Measurements from ENCODE around the gene CAPG.

CAPG gene

GRCh38 chr2:85455552-85456090 is 45.5 kb upstream of the CAPG start:
- no peak for DNase-seq (ENCODE audit: low read depth)
- no peak for TF ChIP-seq CTCF (IDR thresholded peaks at IDR 0.05; ENCODE audit: low read depth, low read length, missing control alignments)
- in situ Hi-C loops (cut with HindIII; ENCODE audit: low sequenced_read_pairs): no loop called here

DNA sequence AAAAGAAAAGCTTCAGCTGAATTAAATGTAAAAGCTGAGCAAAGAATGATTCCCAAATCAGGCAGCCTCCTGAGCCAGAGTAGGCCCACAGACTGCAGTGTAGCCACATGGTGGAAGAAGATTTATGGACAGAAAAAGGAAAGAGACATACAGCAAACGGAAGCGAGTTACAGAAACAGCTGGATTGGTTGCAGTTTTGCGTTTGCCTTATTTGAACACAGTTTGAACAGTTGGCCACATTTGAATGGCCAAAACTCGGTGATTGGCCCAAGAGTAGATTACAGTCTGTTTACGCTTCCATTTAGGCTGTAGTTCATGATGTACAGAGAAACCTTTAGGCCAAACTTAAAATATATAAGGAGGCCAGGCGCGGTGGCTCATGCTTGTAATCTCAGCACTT is 43.4 kb upstream of the CAPG start:
- no peak for DNase-seq (ENCODE audit: low read depth)
- H3K4me3 ChIP-seq (ENCODE audit: low read depth, low read length): no peak overlapping the region
- TF ChIP-seq CTCF (IDR thresholded peaks at IDR 0.05; ENCODE audit: low read depth, low read length, missing control alignments): no peak
- in situ Hi-C loops (cut with HindIII; ENCODE audit: low sequenced_read_pairs): no loop called here

More at GRCh38 chr2:85455552-85456090, 45.5 kb upstream of the CAPG start:
- H3K4me3 ChIP-seq (ENCODE audit: low read depth, low read length): no peak overlapping the region

DNA sequence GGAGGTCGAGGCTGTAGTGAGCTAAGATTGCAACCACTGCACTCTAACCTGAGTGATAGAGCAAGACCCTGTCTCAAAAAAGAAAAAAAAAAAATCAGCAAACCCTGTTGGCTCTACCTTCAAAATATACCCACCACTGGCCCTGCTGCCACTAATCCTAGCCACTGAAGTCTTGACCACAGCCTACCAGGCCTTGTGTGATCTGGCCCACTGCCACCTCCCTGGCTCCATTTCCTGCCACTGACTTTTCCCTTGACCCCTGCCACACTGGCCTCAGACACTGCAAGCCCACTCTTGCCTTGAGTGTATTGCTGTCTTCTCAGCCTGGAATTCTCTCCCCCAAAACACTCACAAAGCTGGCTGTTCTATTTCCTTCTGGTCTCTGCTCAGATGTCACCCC is 42.1 kb upstream of the CAPG start:
- no peak for DNase-seq (ENCODE audit: low read depth)
- in situ Hi-C loops (cut with HindIII; ENCODE audit: low sequenced_read_pairs): no loop called here
- TF ChIP-seq CTCF (IDR thresholded peaks at IDR 0.05; ENCODE audit: low read depth, low read length, missing control alignments): no peak
- H3K4me3 ChIP-seq (ENCODE audit: low read depth, low read length): no peak overlapping the region

DNA sequence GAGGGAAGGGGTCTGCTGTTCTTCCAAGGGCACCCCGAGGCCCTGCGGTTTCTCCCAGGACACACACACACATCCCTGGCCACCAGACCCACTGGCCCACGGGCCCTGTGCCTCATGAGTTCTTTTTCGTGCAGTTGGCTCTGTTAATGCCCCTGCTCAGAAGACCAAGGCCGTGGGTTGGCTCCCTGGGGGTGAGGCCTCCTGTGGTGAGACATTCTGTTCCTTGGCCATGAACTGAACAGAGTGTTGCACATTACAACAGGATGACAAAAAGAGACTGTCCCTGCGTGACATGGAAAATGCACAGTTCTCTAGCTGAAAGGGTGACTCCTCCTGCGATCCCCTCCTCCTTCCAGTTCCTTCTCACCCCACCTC is 39.0 kb upstream of the CAPG start:
- in situ Hi-C loops (cut with HindIII; ENCODE audit: low sequenced_read_pairs): no loop called here
- no peak for TF ChIP-seq CTCF (IDR thresholded peaks at IDR 0.05; ENCODE audit: low read depth, low read length, missing control alignments)
- no peak overlapping the region for H3K4me3 ChIP-seq (ENCODE audit: low read depth, low read length)
- no peak for DNase-seq (ENCODE audit: low read depth)

DNA sequence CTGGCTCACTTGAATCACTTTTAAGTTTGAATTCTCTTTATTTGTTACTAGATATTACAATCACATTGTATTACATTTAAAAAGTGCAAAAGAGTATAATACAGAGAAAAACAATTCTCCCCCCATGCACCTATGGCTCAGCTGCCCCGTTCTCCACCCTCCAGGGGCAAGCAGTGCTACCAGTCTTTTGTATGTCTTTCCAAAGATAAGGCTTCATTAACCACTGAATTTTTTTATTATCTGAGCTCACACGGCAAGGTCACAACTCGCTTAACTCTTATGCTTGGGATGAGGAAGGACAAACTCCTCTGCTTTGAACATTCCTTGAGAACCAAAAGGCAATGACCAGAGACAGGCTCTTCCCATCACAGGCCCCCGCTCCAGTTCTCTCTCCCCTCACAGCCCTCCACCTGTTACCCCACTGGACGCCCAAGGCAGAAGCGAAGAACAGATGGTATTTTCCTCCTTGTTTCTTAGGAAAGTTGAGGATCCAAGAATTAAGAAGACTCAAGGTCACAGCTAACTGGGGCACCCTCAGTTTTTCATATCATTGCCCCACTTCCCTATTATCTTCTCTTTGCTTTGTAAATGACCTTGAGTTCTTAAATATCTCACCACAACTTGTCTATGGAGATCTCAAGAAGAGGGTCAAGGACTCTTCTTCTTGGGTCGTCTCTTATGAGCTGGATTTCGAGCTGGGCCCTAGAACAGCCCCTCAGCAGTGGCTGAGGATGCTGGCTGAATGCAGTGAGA is 38.5 kb upstream of the CAPG start:
- no peak for DNase-seq (ENCODE audit: low read depth)
- no peak for TF ChIP-seq CTCF (IDR thresholded peaks at IDR 0.05; ENCODE audit: low read depth, low read length, missing control alignments)
- H3K4me3 ChIP-seq (ENCODE audit: low read depth, low read length): no peak overlapping the region
- in situ Hi-C loops (cut with HindIII; ENCODE audit: low sequenced_read_pairs): no loop called here

GRCh38 chr2:85447222-85447585 is 37.0 kb upstream of the CAPG start:
- H3K4me3 ChIP-seq (ENCODE audit: low read depth, low read length): no peak overlapping the region
- in situ Hi-C loops (cut with HindIII; ENCODE audit: low sequenced_read_pairs): no loop called here
- no peak for DNase-seq (ENCODE audit: low read depth)
- no peak for TF ChIP-seq CTCF (IDR thresholded peaks at IDR 0.05; ENCODE audit: low read depth, low read length, missing control alignments)

Data from astrocyte of the cerebellum (primary cell).